Epithelial cell of esophagus (primary cell): Measurements from ENCODE around the gene CNTNAP5.

Experiments
- DNase-seq: peaks from one replicate; pipeline ENCODE4 v3.0.0; 2010; ENCODE audit warnings: low read depth
- H3K4me3 ChIP-seq: 2 replicates; pipeline ENCODE4 v1.5.1; 2011; ENCODE audit warnings: mild to moderate bottlenecking, low read length, control low read depth
- TF ChIP-seq, protein P1 (sequence below): IDR thresholded peaks from 2 replicates; pipeline ENCODE4 v1.5.1; 2011; ENCODE audit warnings: low read depth, mild to moderate bottlenecking, low read length, control low read depth, inconsistent platforms; ENCODE audit not compliant: insufficient read depth; ENCODE audit errors: missing control alignments

Gene CNTNAP5

DNA sequence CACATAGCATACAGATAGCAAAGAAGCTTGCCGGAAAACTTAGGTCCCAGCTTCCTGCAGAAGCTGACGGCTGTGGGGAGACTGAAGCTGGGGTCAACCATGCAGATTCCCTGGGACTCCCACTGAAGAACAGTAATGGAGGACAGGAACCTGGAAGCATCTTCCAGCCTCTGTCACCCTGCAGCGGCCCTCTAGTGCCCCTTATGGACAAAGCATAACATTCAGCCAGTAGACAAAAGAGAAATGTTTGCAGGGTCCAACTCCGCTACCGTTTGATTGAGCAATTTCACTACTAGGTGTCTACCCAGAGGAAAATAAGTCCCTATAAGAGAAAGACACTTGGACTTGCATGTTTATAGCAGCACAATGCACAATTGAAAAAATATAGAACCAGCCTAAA lies 460.6 kb downstream of the CNTNAP5 start:
- no peak overlapping the region for H3K4me3 ChIP-seq
- no peak for DNase-seq
- TF ChIP-seq, protein P1, sequence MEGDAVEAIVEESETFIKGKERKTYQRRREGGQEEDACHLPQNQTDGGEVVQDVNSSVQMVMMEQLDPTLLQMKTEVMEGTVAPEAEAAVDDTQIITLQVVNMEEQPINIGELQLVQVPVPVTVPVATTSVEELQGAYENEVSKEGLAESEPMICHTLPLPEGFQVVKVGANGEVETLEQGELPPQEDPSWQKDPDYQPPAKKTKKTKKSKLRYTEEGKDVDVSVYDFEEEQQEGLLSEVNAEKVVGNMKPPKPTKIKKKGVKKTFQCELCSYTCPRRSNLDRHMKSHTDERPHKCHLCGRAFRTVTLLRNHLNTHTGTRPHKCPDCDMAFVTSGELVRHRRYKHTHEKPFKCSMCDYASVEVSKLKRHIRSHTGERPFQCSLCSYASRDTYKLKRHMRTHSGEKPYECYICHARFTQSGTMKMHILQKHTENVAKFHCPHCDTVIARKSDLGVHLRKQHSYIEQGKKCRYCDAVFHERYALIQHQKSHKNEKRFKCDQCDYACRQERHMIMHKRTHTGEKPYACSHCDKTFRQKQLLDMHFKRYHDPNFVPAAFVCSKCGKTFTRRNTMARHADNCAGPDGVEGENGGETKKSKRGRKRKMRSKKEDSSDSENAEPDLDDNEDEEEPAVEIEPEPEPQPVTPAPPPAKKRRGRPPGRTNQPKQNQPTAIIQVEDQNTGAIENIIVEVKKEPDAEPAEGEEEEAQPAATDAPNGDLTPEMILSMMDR, result no peak

- no peak for DNase-seq
- TF ChIP-seq, protein P1, result no peak
- no peak overlapping the region for H3K4me3 ChIP-seq
These were observed 464.6 kb downstream of the CNTNAP5 start for GRCh38 chr2:124489686-124490085.

- no peak overlapping the region for H3K4me3 ChIP-seq
- no peak for DNase-seq
- TF ChIP-seq, protein P1, result no peak
These were observed 476.6 kb downstream of the CNTNAP5 start for GRCh38 chr2:124501575-124502152.

- no peak for DNase-seq
- no peak overlapping the region for H3K4me3 ChIP-seq
- TF ChIP-seq, protein P1, result no peak
These were observed 489.1 kb downstream of the CNTNAP5 start for GRCh38 chr2:124514236-124514635.

GRCh38 chr2:124520953-124521352 lies 495.9 kb downstream of the CNTNAP5 start:
- TF ChIP-seq, protein P1, result no peak
- H3K4me3 ChIP-seq, result no peak overlapping the region
- no peak for DNase-seq

GRCh38 chr2:124523096-124523495 lies 498.0 kb downstream of the CNTNAP5 start:
- TF ChIP-seq, protein P1, result no peak
- DNase-seq, result no peak
- H3K4me3 ChIP-seq, result no peak overlapping the region
